Stimulated activated CD4-positive, alpha-beta T cell treated with anti-CD3 and anti-CD28 coated beads, Interleukin-1b, Interleukin-23, amount 100 ng/mL, for 24 hours (primary cell): Measurements from ENCODE around the gene NUP50.

Source experiments
- DNase-seq, 4 experiments: peaks; one replicate each; pipeline ENCODE4 v3.0.0-alpha.2; 2020; ENCODE audit warnings: low read depth in 4 of 4, low spot score in 1 of 4

The NUP50 gene

GRCh38 chr22:45227645-45228400 is 64.1 kb downstream of the NUP50 start:
- DNase-seq: no peak

DNA sequence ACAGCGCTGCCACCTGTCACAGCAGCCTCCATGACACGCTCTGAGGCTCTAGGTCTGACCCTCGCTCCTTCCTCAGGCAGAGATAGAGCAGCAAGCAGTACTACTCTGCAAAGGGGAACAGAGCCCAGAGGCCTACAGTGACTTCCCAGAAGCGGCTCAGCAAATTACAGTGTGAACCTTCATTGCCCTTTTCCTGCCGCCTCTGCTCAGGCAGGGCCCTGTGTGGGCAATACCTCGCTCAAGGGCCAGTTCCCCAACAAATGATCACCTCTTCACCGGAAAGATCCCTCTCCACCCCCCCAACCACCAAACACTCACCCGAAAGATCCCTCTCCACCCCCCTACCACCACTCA is 64.7 kb downstream of the NUP50 start:
- no peak for DNase-seq

DNA sequence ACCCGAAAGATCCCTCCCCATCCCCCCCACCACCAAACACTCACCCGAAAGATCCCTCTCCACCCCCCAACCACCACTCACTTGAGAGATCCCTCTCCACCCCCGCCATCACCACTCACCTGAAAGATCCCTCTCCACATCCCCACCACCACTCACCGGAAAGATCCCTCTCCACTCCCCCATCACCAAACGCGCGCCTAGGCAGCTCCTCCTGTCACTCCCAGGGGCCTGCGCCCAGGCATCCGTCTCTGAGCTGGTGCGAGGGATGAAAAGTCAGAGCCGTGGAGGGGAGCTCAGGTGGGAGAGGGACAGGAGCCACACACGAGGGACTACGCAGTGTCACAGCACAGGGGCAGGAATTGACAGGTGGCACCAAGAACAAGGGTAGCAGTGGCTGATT is 65.5 kb downstream of the NUP50 start:
- no peak for DNase-seq

DNA sequence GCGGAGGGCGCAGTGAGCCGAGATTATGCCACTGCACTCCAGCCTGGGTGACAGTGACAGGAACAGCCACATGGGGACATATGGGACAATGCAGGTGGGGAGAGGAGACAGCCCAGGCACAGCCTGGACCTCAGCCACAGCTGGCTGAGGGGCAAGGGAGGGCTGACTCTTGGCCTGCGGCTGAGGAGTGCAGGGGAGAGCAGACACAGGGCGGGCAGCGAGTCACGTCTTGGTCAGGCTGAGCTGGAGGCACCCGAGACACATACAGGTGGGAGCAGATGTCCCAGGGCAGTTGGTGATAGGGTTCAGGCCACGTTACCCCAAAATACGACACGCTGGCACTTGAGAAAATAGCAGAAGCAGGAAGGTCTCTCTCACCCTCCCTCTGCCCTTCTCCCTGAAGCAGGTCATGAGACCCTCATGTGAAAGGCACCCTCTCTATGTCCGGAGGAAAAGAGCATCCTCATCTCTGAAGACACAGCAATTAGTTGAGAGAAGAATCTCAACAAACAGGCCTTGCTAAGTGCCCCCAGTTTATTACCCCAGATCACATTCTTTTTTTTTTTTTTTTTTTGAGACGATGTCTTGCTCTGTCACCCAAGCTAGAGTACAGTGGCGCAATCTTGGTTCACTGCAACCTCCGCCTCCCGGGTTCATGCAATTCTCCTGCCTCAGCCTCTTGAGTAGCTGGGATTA is 66.4 kb downstream of the NUP50 start:
- no peak for DNase-seq

GRCh38 chr22:45231293-45231692 is 67.6 kb downstream of the NUP50 start:
- DNase-seq: no peak

DNA sequence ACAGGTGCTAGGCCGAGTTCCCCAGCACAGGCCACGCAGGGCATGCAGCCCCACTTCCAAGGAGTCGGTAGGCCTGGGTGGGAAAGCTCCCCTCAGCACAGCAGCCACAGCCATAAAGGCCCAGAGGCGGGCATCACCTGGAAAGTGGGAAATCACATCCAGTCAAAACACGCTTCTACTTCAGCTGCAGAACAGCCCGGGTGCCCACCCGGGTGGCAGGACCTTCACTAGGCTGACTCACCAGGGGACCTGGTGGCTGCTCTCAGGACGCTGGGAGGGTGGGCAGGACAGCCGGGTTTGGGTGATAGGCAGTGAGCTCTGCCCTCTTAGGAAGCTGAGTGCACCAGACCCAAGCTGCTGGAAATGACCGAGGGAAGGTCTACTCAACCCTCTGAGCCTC is 69.7 kb downstream of the NUP50 start:
- no peak for DNase-seq

GRCh38 chr22:45233827-45234226 is 70.1 kb downstream of the NUP50 start:
- no peak for DNase-seq

DNA sequence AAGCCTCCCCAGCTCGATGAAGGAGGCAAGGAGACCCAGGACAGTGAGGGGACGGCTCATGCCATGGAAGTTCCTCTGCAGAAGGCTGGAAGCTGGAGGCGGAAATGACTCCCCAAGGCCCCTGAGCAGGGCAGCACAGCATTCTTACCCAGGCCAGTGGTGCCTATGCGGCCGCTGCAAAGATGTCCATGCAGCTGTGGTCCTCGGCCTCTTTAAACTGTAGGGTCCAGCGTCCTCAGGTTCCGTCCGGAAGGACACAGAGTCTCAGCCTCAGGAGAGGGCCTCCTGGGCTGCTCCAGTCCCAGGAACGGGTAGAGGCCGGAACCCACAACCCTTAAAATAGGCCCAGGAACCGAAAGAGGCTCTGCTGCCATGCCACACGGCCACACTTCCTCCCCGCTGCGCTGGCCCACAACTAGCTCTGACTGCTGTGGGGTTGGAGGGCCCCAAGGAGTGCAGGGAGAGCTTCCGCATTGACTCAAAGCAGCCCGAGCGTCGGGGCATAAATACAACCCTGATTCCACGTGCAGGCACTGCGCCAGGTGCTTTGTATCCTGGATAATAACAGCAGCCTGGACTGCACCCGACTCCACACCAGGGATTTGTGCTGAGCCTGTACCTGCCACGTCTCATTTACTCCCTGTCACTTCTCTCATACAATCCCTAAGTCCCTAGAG is 71.5 kb downstream of the NUP50 start:
- DNase-seq: no peak

DNA sequence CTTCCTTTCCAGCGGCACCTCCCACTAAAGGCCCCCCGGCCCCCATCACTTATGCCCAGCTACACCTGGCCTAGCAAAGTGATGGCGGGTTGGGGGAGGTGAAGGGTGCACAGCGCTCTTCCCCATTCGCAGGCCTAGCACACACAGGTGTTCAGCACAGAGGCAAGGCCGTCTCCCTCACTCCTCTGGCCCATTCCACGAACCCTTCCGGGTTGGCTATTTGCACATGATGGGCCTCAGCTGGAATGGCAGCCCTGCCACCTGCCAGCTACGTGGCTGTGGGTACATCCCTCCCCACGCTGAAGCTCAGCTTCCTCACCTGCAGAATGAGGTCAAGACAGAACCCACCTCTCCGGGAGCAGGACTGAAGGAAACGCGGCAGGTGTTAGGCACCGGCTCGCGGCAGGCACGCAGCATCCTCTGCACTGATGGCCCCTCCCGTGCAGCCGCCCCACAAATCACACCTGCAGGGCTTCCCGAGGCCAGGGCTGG is 72.2 kb downstream of the NUP50 start:
- DNase-seq: no peak

- no peak for DNase-seq
These were observed 73.6 kb downstream of the NUP50 start for GRCh38 chr22:45237065-45237990.
